Right lobe of liver (tissue), 6 donors: Measurements from ENCODE around the gene DHRS9. TPM values are rescaled to one million over a fixed set of nuclear protein-coding genes. Genes with fewer than 3 reads are reported as not detected.
A peak's percentile ranks its signal among the peaks of the same experiment; 100 is the strongest.

Source experiments
- ATAC-seq, 4 donors: fragments of 200-7000 bp; cut with Tn5 transposase; one replicate each; pipeline ENCODE4 v1.9.1; 2020; ENCODE audit warnings: mild to moderate bottlenecking in 4 of 4, moderate library complexity in 4 of 4
- DNase-seq, 3 donors: peaks; one replicate each; pipeline ENCODE4 v3.0.0-alpha.2; 2020
- H3K27ac ChIP-seq, 3 donors: fragments of 200-600 bp; one replicate each; pipeline ENCODE4 v1.8.0; 2022
- H3K27me3 ChIP-seq, 2 donors: fragments of 200-600 bp; one replicate each; pipeline ENCODE4 v1.8.0; 2022
- H3K36me3 ChIP-seq, 4 donors: fragments of 200-600 bp; sonication (generic) in 1 of 4; one replicate each; pipeline versions ENCODE4 v1.5.1 to v1.8.0; 2017 to 2022; ENCODE audit warnings: control low read depth in 1 of 4
- H3K4me1 ChIP-seq, 4 donors: fragments of 200-600 bp; sonication (generic) in 1 of 4; one replicate each; pipeline versions ENCODE4 v1.5.1 to v1.8.0; 2017 to 2022; ENCODE audit warnings: control low read depth in 1 of 4
- H3K4me3 ChIP-seq, 3 donors: fragments of 200-600 bp; one replicate each; pipeline ENCODE4 v1.8.0; 2022
- H3K9me3 ChIP-seq, 4 donors: fragments of 200-600 bp; sonication (generic) in 1 of 4; one replicate each; pipeline versions ENCODE4 v1.5.1 to v1.8.0; 2017 to 2022; ENCODE audit warnings: control low read depth in 1 of 4
- POLR2A ChIP-seq: fragments of 450-650 bp; IDR thresholded peaks from one replicate; pipeline ENCODE4 v1.6.1; 2017; ENCODE audit warnings: antibody characterized with exemption, mild to moderate bottlenecking
- WGBS: methylation state at CpG from one replicate; pipeline ENCODE4 v1.1.6; 2018; ENCODE audit warnings: low coverage, low lambda C conversion rate; ENCODE audit not compliant: insufficient coverage; ENCODE audit errors: missing lambda C conversion rate; 5-methylcytosine and 5-hydroxymethylcytosine counted together
- intact Hi-C, 2 donors: fragments of 100-400 bp; cut with DNase I; formaldehyde crosslinking; loops; one replicate each; pipeline versions ENCODE4 v1.11.2 to v1.14.1; 2022
- total RNA-seq, 6 experiments: library from RNA; depleted of rRNA in 2 of 6; stranded (reverse); fragments of >200 nt in 2 of 6; fragmentation: NEBNext Ultra II Directional in 3 of 6; extraction: Animal tissue kit (Norgen Biotek cat#: 25700) in 3 of 6; gene quantifications; one replicate each; pipeline versions ENCODE4 v1.1.0 to v1.2.4, GENCODE V29; 2016 to 2023
- TF ChIP-seq, protein P1 (sequence below), 4 donors: fragments of 200-600 bp in 3 of 4; fragments of 450-650 bp in 1 of 4; IDR thresholded peaks; one replicate each; pipeline versions ENCODE4 v1.5.1 to v1.8.0; 2016 to 2022; ENCODE audit warnings: antibody characterized with exemption in 4 of 4, mild to moderate bottlenecking in 2 of 4
- donor health status: DM: no; HTN: yes; CAD: no.
- donor health status: DM: no; HTN: no; CAD: no.
- donor health status: DM: no; HTN: no; CAD: no.
- donor health status: DM: no; HTN: yes; CAD: no.
- donor health status: DM: no; HTN: yes; CAD: no.

The DHRS9 gene
- total RNA-seq, 6 experiments from 2014 or later = 0.29 to 1.2 (median 0.55) TPM

GRCh38 chr2:169093535-169093934, 24.2 kb downstream of the DHRS9 start:
- 54% methylated on average over 2 of the region's 2 CpGs for WGBS
- no peak overlapping the region for H3K4me3 ChIP-seq
- no peaks in the 10 kb centered on the region for H3K36me3 ChIP-seq
- no peaks in the 10 kb centered on the region for H3K4me1 ChIP-seq
- DNase-seq (no peak), ATAC-seq (no peak)
- TF ChIP-seq, protein P1, sequence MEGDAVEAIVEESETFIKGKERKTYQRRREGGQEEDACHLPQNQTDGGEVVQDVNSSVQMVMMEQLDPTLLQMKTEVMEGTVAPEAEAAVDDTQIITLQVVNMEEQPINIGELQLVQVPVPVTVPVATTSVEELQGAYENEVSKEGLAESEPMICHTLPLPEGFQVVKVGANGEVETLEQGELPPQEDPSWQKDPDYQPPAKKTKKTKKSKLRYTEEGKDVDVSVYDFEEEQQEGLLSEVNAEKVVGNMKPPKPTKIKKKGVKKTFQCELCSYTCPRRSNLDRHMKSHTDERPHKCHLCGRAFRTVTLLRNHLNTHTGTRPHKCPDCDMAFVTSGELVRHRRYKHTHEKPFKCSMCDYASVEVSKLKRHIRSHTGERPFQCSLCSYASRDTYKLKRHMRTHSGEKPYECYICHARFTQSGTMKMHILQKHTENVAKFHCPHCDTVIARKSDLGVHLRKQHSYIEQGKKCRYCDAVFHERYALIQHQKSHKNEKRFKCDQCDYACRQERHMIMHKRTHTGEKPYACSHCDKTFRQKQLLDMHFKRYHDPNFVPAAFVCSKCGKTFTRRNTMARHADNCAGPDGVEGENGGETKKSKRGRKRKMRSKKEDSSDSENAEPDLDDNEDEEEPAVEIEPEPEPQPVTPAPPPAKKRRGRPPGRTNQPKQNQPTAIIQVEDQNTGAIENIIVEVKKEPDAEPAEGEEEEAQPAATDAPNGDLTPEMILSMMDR (IDR thresholded peaks at IDR 0.05) = no peak
- TF ChIP-seq POLR2A = no peak
- H3K27ac ChIP-seq = no peak overlapping the region
- no peaks in the 10 kb centered on the region for H3K9me3 ChIP-seq
- H3K27me3 ChIP-seq = no peaks in the 10 kb centered on the region
- intact Hi-C loops = no loop called here

- DNase-seq = no peak
- intact Hi-C loops = no loop called here
- Histone ChIP-seq H3K4me1 (no peaks in the 10 kb centered on the region), H3K36me3 (no peaks in the 10 kb centered on the region), H3K9me3 (no peaks in the 10 kb centered on the region), H3K27me3 (no peaks in the 10 kb centered on the region), H3K4me3 (no peak overlapping the region), H3K27ac (no peak overlapping the region)
- no peak for ATAC-seq
- 100% methylated on average over 1 of the region's 1 CpG for WGBS
- TF ChIP-seq POLR2A = no peak
- TF ChIP-seq, protein P1 (IDR thresholded peaks at IDR 0.05) = no peak
These were observed 25.3 kb downstream of the DHRS9 start for GRCh38 chr2:169094676-169095075.

- Histone ChIP-seq H3K36me3 (no peaks in the 10 kb centered on the region), H3K4me1 (no peaks in the 10 kb centered on the region), H3K4me3 (no peak overlapping the region), H3K27ac (no peak overlapping the region), H3K27me3 (no peaks in the 10 kb centered on the region), H3K9me3 (no peaks in the 10 kb centered on the region)
- TF ChIP-seq, protein P1 (IDR thresholded peaks at IDR 0.05) = no peak
- TF ChIP-seq POLR2A = no peak
- ATAC-seq (peak in 1 of 4 donors; percentile 38), DNase-seq (no peak)
- intact Hi-C loops = no loop called here
- 48% methylated on average over 5 of the region's 5 CpGs for WGBS
These were observed 26.3 kb downstream of the DHRS9 start for GRCh38 chr2:169095621-169096105.

DNA sequence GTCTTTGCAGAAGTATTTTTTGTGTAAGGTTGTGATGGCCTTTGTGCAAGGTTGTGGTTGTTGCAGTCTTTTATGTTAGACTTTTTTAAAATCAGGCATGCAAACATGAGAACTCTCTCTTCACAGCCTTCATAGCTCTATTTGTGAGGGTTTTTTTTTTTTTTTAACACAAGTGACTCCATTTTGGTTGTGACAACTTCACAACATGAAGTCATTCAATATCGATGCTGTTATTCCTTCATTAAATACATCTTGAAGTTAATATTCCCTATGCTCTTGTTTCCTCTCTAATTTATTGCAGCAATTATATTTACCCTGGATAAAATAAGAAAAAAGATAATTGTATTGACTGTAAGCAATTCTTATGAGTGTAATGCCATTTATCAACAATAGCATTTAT, 35.5 kb downstream of the DHRS9 start:
- no peaks in the 10 kb centered on the region for H3K9me3 ChIP-seq
- DNase-seq = no peak
- no peak for ATAC-seq
- H3K36me3 ChIP-seq = no peaks in the 10 kb centered on the region
- no peaks in the 10 kb centered on the region for H3K4me1 ChIP-seq
- H3K27ac ChIP-seq = no peak overlapping the region
- no peaks in the 10 kb centered on the region for H3K27me3 ChIP-seq
- TF ChIP-seq, protein P1 (IDR thresholded peaks at IDR 0.05) = no peak
- no peak for TF ChIP-seq POLR2A
- intact Hi-C loops = no loop called here
- 83% methylated on average over 1 of the region's 1 CpG for WGBS
- no peak overlapping the region for H3K4me3 ChIP-seq

DNA sequence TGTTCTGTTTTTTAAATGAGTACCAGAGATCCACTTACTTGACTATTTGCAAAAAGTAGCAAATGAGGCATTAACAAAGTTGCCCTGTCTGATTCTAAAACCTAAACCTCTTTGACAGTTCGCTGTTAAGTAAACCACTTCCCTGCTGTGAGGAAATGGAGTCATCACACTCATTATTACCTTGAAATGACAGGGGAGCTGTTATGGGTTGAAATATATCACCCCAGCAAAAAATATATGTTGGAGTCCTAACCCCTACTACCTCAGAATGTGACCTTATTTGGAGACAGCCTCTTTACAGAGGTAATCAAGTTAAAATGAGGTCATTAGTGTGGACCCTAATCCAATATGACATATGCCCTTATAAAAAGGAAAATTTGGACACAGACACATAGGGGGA, 36.1 kb downstream of the DHRS9 start:
- Histone ChIP-seq H3K4me1 (no peaks in the 10 kb centered on the region), H3K27ac (no peak overlapping the region), H3K36me3 (no peaks in the 10 kb centered on the region), H3K9me3 (no peaks in the 10 kb centered on the region), H3K4me3 (no peak overlapping the region), H3K27me3 (no peaks in the 10 kb centered on the region)
- DNase-seq (no peak), ATAC-seq (no peak)
- TF ChIP-seq POLR2A = no peak
- TF ChIP-seq, protein P1 (IDR thresholded peaks at IDR 0.05) = no peak
- intact Hi-C loops = no loop called here
- WGBS = 44% methylated on average over 1 of the region's 1 CpG
